ENCODE measurements around the gene UBE2O. TPM values are rescaled to one million over a fixed set of nuclear protein-coding genes. Genes with fewer than 3 reads are reported as not detected.

Gene UBE2O
- total and polyA plus RNA-seq, 10 donors, result 7.2 to 55.9 (median 30.4) TPM

DNA sequence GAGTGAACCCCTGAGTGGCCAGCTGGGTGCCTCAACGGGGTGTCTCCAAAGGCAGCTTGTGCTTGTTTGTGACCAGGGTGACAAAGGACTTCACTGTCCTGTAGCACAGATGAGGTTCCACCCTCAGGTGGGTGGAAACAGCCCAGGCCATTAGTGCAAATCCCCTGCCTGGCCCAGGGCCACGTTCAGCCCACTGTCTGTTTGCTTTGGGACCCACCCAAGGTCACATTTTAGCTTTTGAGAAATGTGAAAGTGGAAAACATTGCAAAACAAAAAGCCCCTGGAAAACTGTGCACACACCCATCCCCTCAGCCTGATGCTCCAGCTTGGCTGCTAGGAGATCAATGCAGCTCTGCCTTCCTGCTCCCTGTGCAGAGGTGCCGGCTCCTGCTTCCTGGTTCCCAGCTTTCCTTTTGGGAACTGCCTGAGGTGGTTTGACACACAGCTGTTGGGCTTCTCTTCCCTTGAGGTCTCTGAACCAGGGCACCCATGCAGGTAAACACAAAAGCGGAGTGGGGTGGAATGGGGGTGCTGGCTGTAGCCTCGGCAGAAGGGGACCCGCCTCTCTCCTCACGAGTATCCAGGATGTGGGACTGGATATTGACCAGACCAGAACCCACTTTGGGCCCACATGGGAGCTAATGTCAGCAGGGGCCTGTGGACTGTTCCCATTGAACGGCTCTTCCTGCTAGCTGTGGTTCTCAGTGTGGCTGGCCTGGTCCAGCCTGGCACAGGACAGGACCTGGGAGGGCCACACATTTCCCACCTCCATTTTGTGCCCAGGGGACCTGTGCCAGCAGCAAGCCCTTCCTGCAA is 76.4 kb downstream of the UBE2O start:
- H3K27ac ChIP-seq, result no peak overlapping the region
- H3K4me1 ChIP-seq, result peaks cover 0 to 18% (median 0%) of the 10 kb centered on the region in 6 donors
- TF ChIP-seq POLR2A (IDR thresholded peaks at IDR 0.05), result no peak
- TF ChIP-seq POLR2AphosphoS5 (IDR thresholded peaks at IDR 0.05), result no peak
- TF ChIP-seq, protein P1, sequence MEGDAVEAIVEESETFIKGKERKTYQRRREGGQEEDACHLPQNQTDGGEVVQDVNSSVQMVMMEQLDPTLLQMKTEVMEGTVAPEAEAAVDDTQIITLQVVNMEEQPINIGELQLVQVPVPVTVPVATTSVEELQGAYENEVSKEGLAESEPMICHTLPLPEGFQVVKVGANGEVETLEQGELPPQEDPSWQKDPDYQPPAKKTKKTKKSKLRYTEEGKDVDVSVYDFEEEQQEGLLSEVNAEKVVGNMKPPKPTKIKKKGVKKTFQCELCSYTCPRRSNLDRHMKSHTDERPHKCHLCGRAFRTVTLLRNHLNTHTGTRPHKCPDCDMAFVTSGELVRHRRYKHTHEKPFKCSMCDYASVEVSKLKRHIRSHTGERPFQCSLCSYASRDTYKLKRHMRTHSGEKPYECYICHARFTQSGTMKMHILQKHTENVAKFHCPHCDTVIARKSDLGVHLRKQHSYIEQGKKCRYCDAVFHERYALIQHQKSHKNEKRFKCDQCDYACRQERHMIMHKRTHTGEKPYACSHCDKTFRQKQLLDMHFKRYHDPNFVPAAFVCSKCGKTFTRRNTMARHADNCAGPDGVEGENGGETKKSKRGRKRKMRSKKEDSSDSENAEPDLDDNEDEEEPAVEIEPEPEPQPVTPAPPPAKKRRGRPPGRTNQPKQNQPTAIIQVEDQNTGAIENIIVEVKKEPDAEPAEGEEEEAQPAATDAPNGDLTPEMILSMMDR (IDR thresholded peaks at IDR 0.05 in 8 of 11, conservative IDR thresholded peaks at IDR 0.05 in 3 of 11), result no peak
- DNase-seq, result no peak
- H3K27me3 ChIP-seq (replicated peaks in 1 of 7), result no peaks in the 10 kb centered on the region
- no peak overlapping the region for H3K4me3 ChIP-seq
- WGBS, 5 donors, result 65 to 79% (median 74%) methylated on average over 8 of the region's 8 CpGs
- no peaks in the 10 kb centered on the region for H3K36me3 ChIP-seq
- intact Hi-C loops (cut with DNase I; ENCODE audit: low total_unique reads), result no loop called here
- H3K9me3 ChIP-seq, result no peaks in the 10 kb centered on the region

DNA sequence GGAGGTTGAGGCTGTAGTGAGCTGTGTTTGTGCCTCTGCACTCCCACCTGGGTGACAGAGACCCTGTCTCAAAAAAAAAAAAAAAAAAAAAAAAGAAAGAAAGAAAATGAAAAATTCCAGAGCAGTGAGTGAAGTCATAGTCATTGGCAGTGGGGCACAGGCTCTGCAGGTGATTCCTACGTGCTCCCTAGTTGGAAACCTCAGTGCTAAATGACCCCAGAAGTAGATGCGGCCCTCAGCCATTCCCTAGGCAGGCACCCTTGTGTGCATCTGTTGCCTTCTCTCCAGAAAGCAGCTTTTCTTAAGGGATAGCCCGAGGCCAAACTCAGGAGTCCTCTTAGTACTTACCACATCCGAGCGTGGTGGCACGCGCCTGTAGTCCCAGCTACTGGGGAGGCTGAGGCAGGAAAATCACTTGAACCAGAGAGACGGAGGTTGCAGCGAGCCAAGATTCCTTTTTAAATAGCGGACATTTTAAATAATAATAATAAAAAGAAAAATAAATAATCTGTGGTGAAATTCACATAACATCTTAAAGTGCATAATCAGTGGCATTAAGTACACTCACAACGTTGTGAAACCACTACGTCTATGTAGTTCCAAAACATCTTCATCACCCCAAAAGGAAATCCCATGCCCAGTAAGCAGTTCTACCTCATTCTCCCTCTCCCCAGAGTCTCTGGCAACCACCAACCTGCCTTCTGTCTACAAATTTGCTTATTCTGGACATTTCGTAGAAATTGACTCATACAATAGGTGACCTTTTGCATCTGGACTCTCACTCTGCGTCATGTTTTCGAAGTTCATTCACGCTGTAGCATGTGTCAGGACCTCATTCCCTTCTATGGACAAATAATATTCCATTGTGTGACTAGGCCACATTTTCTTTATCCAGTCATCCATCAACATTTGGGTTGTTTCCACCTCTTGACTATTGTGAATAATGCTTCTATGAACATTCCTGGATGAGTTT is 81.0 kb downstream of the UBE2O start:
- Histone ChIP-seq H3K27me3 (replicated peaks in 1 of 7) (no peaks in the 10 kb centered on the region), H3K27ac (no peak overlapping the region), H3K9me3 (no peaks in the 10 kb centered on the region), H3K36me3 (no peaks in the 10 kb centered on the region), H3K4me1 (peaks cover 0 to 10% (median 0%) of the 10 kb centered on the region in 6 donors), H3K4me3 (no peak overlapping the region)
- 86 to 97% (median 88%) methylated on average over 16 of the region's 16 CpGs for WGBS, 5 donors
- TF ChIP-seq, protein P1 (IDR thresholded peaks at IDR 0.05 in 8 of 11, conservative IDR thresholded peaks at IDR 0.05 in 3 of 11), result no peak
- TF ChIP-seq POLR2AphosphoS5 (IDR thresholded peaks at IDR 0.05) (no peak), POLR2A (IDR thresholded peaks at IDR 0.05) (no peak)
- DNase-seq, result no peak
- intact Hi-C loops (cut with DNase I; ENCODE audit: low total_unique reads), result no loop called here

DNA sequence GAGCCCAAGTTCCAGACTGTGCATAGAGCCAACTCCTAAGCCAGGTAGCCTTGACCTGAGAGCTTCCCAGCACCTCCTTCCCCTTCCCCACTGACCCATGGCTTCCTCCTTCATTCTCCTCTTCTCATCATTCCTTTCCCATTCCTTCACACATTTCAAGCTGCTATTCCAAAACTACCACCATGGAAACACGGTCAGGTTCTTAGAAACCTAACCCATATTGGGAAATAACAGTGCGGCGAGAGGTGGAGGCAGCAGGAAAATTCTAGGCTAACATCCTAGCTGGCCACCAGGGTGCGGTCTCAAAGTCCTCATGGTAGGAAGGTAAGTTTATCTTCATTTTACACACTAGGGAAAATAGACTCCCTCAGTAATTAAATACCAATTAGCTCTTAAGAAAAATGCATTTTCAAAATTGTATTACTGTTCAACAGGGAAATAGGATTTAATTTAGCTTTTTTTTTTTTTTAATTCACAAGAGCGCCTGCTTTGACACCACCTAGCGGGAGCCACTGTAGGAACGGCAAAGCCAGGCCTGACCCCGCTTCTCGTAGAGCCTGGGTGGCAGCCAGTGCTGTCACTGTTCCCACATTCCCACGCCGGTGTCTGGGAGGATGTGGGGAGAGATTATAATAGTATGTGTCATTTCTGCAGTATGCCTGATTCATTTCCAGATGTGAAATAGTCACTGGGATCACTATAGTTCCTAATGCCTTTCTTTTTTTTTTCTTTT is 82.5 kb downstream of the UBE2O start:
- Histone ChIP-seq H3K4me3 (no peak overlapping the region), H3K9me3 (no peaks in the 10 kb centered on the region), H3K4me1 (no peaks in the 10 kb centered on the region), H3K27me3 (replicated peaks in 1 of 7) (peaks cover 0 to 4% (median 0%) of the 10 kb centered on the region in 7 donors), H3K27ac (no peak overlapping the region), H3K36me3 (no peaks in the 10 kb centered on the region)
- peak in 1 of 3 donors; percentile 26 for TF ChIP-seq POLR2AphosphoS5 (IDR thresholded peaks at IDR 0.05)
- TF ChIP-seq POLR2A (IDR thresholded peaks at IDR 0.05), result no peak
- TF ChIP-seq, protein P1 (IDR thresholded peaks at IDR 0.05 in 8 of 11, conservative IDR thresholded peaks at IDR 0.05 in 3 of 11), result peak in 3 of 11 experiments; percentile 12 to 28 (median 13)
- WGBS, 5 donors, result 58 to 75% (median 66%) methylated on average over 11 of the region's 11 CpGs
- DNase-seq, result no peak
- intact Hi-C loops (cut with DNase I; ENCODE audit: low total_unique reads), result no loop called here

Measured in spleen (tissue), 11 donors.